Activated T-helper 2 cell treated with anti-CD3 and anti-CD28 coated beads, Interferon-gamma antibody, Interleukin-2, Interleukin-4, amounts not matched to agents 10 μg/mL and 5 μg/mL and 100 μg/mL, durations not matched to agents 14 hours and 24 hours and 36 hours (primary cell): ENCODE results near the gene MYO18A. TPM values are rescaled to one million over a fixed set of nuclear protein-coding genes. Genes with fewer than 3 reads are reported as not detected.
"Not testable (repeated sequence)": the region's sequence is repeated elsewhere in the genome, so short reads cannot be mapped to it uniquely, and the experiment has no call there.

Experiments used
- DNase-seq: peaks from one replicate; pipeline ENCODE4 v3.0.0; 2021; ENCODE audit warnings: low spot score
- H3K27ac Mint-ChIP-seq: one replicate; pipeline ENCODE4 v1.8.0; 2021; ENCODE audit warnings: mixed read lengths
- H3K27me3 Mint-ChIP-seq: one replicate; pipeline ENCODE4 v1.8.0; 2021; ENCODE audit warnings: low read depth, mixed read lengths
- H3K36me3 Mint-ChIP-seq: one replicate; pipeline ENCODE4 v1.8.0; 2021; ENCODE audit warnings: low read depth, mixed read lengths
- H3K4me1 Mint-ChIP-seq: one replicate; pipeline ENCODE4 v1.8.0; 2021; ENCODE audit warnings: low read depth, mixed read lengths
- H3K4me3 Mint-ChIP-seq: one replicate; pipeline ENCODE4 v1.8.0; 2021; ENCODE audit warnings: low read depth, mild to moderate bottlenecking, moderate library complexity, mixed read lengths
- H3K9me3 Mint-ChIP-seq: one replicate; pipeline ENCODE4 v1.8.0; 2021; ENCODE audit warnings: mixed read lengths
- intact Hi-C: fragments of 100-400 bp; cut with micrococcal nuclease; formaldehyde crosslinking; loops from one replicate; pipeline ENCODE4 v1.15.1; 2023
- total RNA-seq: library from RNA; stranded (reverse); gene quantifications from 2 replicates; pipeline ENCODE4 v1.2.3, GENCODE V29; 2022

Gene MYO18A
- total RNA-seq, 1 donor from 2014 or later, result 49.5 TPM

GRCh38 chr17:29169806-29170591, 10.2 kb downstream of the MYO18A start:
- intact Hi-C loops, result no loop called here
- H3K36me3 Mint-ChIP-seq, result peaks cover 1% of the 10 kb centered on the region
- no peak overlapping the region for H3K27ac Mint-ChIP-seq
- no peaks in the 10 kb centered on the region for H3K27me3 Mint-ChIP-seq
- no peaks in the 10 kb centered on the region for H3K9me3 Mint-ChIP-seq
- DNase-seq, result no peak
- no peaks in the 10 kb centered on the region for H3K4me1 Mint-ChIP-seq
- H3K4me3 Mint-ChIP-seq, result no peak overlapping the region

- H3K27me3 Mint-ChIP-seq, H3K36me3 Mint-ChIP-seq, H3K9me3 Mint-ChIP-seq, H3K4me1 Mint-ChIP-seq, intact Hi-C loops, H3K27ac Mint-ChIP-seq, DNase-seq, H3K4me3 Mint-ChIP-seq: not testable (repeated sequence)
Observed at GRCh38 chr17:29168759-29169126, 11.5 kb downstream of the MYO18A start.

- H3K27me3 Mint-ChIP-seq, result no peaks in the 10 kb centered on the region
- H3K4me1 Mint-ChIP-seq, result no peaks in the 10 kb centered on the region
- H3K27ac Mint-ChIP-seq, result no peak overlapping the region
- peaks cover 4% of the 10 kb centered on the region for H3K36me3 Mint-ChIP-seq
- intact Hi-C loops, result no loop called here
- H3K4me3 Mint-ChIP-seq, result no peak overlapping the region
- no peak for DNase-seq
- H3K9me3 Mint-ChIP-seq, result no peaks in the 10 kb centered on the region
Observed at GRCh38 chr17:29168079-29168758, 12.0 kb downstream of the MYO18A start.

GRCh38 chr17:29167393-29168078, 12.7 kb downstream of the MYO18A start:
- Mint-ChIP-seq H3K4me1 (no peaks in the 10 kb centered on the region), H3K4me3 (no peak overlapping the region), H3K27me3 (no peaks in the 10 kb centered on the region), H3K27ac (no peak overlapping the region), H3K9me3 (no peaks in the 10 kb centered on the region), H3K36me3 (peaks cover 4% of the 10 kb centered on the region)
- no peak for DNase-seq
- intact Hi-C loops, result no loop called here

DNA sequence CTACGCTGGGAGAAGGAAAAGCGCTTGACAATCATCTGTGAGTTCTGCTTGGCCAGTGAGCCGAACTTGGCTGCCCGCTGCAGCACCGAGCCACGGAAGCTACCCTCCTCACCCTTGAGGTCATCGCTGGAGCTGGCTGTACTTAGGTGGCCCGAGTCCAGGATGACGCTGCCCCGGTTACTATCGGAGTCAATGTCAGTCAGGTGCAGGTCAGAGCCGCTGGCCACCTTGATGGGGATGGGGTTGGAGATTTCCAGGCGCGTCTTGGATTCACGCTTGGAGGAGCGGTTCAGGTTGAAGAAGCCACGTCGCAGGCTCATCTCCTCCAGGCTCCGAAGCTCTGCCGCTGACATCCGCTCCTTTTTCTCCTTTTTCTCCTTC, 13.7 kb downstream of the MYO18A start:
- H3K9me3 Mint-ChIP-seq, result no peaks in the 10 kb centered on the region
- no peak for DNase-seq
- H3K4me1 Mint-ChIP-seq, result no peaks in the 10 kb centered on the region
- no peaks in the 10 kb centered on the region for H3K27me3 Mint-ChIP-seq
- intact Hi-C loops, result no loop called here
- peaks cover 4% of the 10 kb centered on the region for H3K36me3 Mint-ChIP-seq
- no peak overlapping the region for H3K27ac Mint-ChIP-seq
- no peak overlapping the region for H3K4me3 Mint-ChIP-seq

DNA sequence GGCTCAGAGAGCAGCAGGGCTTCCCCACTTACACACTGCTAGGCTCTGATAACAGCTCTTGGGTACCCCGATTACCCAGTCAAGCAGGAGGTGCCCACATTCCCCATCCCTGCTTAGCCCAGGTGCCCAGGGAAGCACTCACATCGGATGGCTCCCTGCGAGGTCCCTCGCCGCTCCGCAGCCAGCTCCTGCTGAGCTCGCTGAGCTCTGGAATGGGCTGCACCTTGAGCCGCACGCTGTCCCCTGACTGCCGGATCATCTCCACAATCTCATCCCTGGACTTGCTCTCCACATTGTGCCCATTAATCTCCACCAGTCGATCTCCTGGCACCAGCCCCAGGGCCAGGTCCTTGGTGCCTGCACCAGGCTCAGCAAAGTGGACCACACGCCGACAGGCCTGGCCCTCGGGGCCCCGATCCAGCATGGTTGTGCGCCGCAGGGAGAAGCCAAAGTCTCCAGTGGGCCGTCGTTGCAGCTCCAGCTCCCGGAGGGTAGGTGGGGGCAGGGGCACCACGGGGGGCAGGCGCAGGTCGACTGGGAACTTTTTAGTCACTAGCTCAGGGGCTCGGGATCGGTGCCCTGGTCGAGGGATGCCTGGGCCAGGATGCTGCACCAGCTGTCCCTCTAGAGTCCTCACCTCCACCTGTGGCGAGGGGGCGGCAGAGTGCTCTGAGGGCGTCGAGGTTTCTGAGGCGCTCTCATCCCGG, 14.2 kb downstream of the MYO18A start:
- DNase-seq, result no peak
- H3K4me1 Mint-ChIP-seq, result no peaks in the 10 kb centered on the region
- H3K4me3 Mint-ChIP-seq, result no peak overlapping the region
- peaks cover 4% of the 10 kb centered on the region for H3K36me3 Mint-ChIP-seq
- no peaks in the 10 kb centered on the region for H3K27me3 Mint-ChIP-seq
- no peak overlapping the region for H3K27ac Mint-ChIP-seq
- H3K9me3 Mint-ChIP-seq, result no peaks in the 10 kb centered on the region
- intact Hi-C loops, result no loop called here

DNA sequence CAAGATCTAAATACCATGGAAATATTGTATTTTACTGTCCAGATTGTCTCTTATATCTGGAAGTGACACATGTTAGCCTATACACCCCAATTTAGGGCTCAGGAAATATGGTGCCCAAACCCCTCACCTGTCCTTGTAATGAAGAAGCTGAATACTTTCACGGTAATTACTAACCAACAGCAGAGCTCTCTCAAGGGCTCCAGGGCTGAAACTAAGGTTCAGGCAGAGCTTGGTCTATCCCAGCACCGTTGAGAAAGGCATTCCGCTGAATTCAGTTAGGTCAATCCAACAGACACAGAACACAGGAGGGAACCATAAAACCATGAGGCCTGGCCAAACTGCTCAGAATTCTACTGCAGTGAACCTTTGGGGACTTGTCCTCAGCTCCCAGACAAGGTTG, 14.9 kb downstream of the MYO18A start:
- intact Hi-C loops, result no loop called here
- no peaks in the 10 kb centered on the region for H3K9me3 Mint-ChIP-seq
- no peak for DNase-seq
- H3K27me3 Mint-ChIP-seq, result no peaks in the 10 kb centered on the region
- H3K36me3 Mint-ChIP-seq, result peaks cover 4% of the 10 kb centered on the region
- no peaks in the 10 kb centered on the region for H3K4me1 Mint-ChIP-seq
- H3K27ac Mint-ChIP-seq, result no peak overlapping the region
- no peak overlapping the region for H3K4me3 Mint-ChIP-seq

DNA sequence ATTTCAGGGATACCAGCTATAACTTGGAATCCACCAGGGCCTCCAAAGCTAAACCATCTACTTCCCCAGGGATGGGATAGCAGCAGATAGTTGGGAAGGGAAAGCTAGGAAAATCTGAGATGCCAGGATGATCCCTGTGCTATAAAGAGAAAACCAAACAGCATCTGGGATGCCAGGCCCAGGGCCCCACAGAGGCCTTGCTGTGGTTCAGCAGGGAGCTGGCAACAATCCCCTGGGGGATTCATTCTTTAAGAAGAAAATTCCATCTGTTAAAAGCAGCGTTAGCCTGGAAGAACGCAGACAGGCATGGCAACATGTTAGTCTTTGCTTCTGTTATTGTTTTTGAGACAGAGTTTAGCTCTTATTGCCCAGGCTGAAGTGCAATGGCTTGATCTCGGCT, 16.6 kb downstream of the MYO18A start:
- Mint-ChIP-seq H3K4me3 (no peak overlapping the region), H3K27ac (no peak overlapping the region), H3K4me1 (peaks cover 9% of the 10 kb centered on the region), H3K27me3 (no peaks in the 10 kb centered on the region), H3K9me3 (no peaks in the 10 kb centered on the region), H3K36me3 (peaks cover 4% of the 10 kb centered on the region)
- intact Hi-C loops, result no loop called here
- no peak for DNase-seq

DNA sequence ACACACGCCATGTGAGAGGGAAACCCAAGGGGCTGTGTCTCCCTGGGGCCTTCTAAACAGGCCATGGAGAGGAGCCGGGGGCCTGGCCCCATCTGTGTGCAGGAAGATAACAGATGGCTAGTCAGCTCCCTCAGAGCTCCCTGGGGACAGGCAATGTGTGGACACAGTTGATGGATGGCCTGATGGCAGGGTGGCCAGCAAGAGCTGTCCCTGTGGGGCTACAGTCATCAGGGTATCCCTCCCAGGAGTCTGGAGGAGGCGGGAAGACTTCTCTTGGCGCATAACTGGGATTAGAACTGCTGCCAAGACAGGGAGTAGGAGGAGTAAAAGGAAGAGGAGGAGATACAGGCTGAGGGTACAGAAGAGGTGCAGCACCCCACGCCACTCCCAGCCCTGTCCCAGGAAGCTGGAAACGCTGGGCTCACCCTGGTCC, 17.3 kb downstream of the MYO18A start:
- Mint-ChIP-seq H3K4me1 (peaks cover 9% of the 10 kb centered on the region), H3K36me3 (peaks cover 4% of the 10 kb centered on the region), H3K27me3 (no peaks in the 10 kb centered on the region), H3K9me3 (no peaks in the 10 kb centered on the region), H3K27ac (no peak overlapping the region), H3K4me3 (no peak overlapping the region)
- DNase-seq, result no peak
- intact Hi-C loops, result no loop called here

DNA sequence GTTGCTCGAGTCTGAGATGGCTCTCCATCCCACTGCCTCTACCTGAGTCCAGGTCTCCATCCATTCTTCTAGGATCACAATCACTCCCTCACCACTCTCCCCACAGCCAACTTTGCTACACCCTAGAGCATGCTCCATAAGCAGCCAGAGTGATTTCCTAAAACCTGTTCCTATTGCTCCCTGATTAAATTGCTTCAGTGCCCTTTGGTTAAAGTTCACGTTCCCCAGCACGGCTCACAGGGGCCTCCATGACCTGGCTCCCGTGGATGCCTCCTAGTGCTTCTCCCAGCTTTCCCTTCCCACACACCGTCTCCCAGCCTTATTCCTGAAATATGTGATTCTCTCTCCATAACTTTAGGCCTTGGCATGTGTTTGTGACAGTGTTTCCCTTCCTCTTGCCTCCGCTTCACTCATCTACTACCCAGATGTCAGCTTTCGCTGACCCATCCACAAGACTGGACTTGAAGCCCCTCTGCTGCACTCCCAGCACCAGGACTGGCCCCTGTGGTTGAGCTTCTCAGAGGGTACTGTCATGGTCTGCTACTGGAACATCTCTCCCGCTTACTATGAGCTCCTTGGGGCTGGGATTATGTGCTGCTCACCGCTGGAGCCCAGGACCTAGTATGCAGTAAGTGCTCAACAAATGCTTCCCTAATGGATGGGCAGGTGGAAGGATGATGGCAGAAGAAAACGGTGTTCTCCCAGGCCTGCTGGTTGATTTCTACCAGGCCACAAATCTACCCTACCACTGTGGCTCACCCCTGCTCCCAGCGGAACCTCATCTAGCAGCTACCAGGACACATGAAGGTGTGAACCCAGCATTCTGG, 17.9 kb downstream of the MYO18A start:
- Mint-ChIP-seq H3K4me1 (peaks cover 9% of the 10 kb centered on the region), H3K36me3 (peaks cover 4% of the 10 kb centered on the region), H3K4me3 (no peak overlapping the region), H3K27ac (no peak overlapping the region), H3K27me3 (no peaks in the 10 kb centered on the region), H3K9me3 (no peaks in the 10 kb centered on the region)
- intact Hi-C loops, result no loop called here
- DNase-seq, result no peak

- Mint-ChIP-seq H3K4me1 (peaks cover 22% of the 10 kb centered on the region), H3K36me3 (peaks cover 4% of the 10 kb centered on the region), H3K9me3 (no peaks in the 10 kb centered on the region), H3K27ac (no peak overlapping the region), H3K4me3 (no peak overlapping the region), H3K27me3 (no peaks in the 10 kb centered on the region)
- intact Hi-C loops, result no loop called here
- DNase-seq, result no peak
Observed at GRCh38 chr17:29160253-29160652, 19.9 kb downstream of the MYO18A start.

DNA sequence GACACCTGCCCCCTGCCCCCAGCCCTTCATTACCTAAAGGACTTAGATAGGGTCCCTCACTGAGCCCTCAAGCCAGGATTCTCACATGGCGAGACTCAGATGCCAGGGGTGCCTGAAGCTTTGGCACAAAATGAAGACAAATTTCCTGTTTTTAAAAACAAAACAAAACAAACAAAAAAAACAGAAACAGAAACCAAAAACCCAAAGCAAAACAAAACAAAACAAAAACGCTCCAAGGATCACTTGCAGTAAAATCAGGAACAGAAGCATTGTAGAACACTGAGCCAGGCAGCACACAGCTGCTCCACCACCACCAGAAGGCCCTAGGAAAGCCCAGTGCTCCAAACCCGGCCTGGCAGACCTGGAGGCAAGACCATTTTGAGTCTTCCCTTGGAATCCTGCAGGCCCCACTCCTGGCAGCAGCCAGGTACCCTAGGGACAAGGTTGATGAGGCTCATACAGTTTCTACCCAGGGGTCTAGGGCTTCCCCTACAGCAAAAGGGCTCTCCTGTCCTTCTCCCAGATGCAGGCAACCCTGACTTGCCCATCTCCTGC, 20.8 kb downstream of the MYO18A start:
- Mint-ChIP-seq H3K9me3 (no peaks in the 10 kb centered on the region), H3K27me3 (no peaks in the 10 kb centered on the region), H3K27ac (peak overlapping the region; percentile 34), H3K4me1 (peaks cover 31% of the 10 kb centered on the region), H3K4me3 (no peak overlapping the region), H3K36me3 (no peaks in the 10 kb centered on the region)
- intact Hi-C loops, result no loop called here
- no peak for DNase-seq
